Endometrial microvascular endothelial cells (primary cell): Measurements from ENCODE around the gene RBL1. TPM values are rescaled to one million over a fixed set of nuclear protein-coding genes. Genes with fewer than 3 reads are reported as not detected.
"Not testable (repeated sequence)": the region's sequence is repeated elsewhere in the genome, so short reads cannot be mapped to it uniquely, and the experiment has no call there.

ENCODE experiments used
- in situ Hi-C: cut with HindIII; loops from 2 replicates; pipeline ENCODE4 v1.10.0; 2017; ENCODE audit warnings: low sequenced_read_pairs, low pct_unique_long_range_greater_than_20kb; ENCODE audit errors: inconsistent ontology term
- total RNA-seq: library from RNA; depleted of rRNA; stranded (reverse); fragments of >200 nt; gene quantifications from one replicate; pipeline ENCODE4 v1.2.3, GENCODE V29; 2015; ENCODE audit errors: inconsistent ontology term

Gene RBL1, protein sequence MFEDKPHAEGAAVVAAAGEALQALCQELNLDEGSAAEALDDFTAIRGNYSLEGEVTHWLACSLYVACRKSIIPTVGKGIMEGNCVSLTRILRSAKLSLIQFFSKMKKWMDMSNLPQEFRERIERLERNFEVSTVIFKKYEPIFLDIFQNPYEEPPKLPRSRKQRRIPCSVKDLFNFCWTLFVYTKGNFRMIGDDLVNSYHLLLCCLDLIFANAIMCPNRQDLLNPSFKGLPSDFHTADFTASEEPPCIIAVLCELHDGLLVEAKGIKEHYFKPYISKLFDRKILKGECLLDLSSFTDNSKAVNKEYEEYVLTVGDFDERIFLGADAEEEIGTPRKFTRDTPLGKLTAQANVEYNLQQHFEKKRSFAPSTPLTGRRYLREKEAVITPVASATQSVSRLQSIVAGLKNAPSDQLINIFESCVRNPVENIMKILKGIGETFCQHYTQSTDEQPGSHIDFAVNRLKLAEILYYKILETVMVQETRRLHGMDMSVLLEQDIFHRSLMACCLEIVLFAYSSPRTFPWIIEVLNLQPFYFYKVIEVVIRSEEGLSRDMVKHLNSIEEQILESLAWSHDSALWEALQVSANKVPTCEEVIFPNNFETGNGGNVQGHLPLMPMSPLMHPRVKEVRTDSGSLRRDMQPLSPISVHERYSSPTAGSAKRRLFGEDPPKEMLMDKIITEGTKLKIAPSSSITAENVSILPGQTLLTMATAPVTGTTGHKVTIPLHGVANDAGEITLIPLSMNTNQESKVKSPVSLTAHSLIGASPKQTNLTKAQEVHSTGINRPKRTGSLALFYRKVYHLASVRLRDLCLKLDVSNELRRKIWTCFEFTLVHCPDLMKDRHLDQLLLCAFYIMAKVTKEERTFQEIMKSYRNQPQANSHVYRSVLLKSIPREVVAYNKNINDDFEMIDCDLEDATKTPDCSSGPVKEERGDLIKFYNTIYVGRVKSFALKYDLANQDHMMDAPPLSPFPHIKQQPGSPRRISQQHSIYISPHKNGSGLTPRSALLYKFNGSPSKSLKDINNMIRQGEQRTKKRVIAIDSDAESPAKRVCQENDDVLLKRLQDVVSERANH
- total RNA-seq, result 21.9 TPM

DNA sequence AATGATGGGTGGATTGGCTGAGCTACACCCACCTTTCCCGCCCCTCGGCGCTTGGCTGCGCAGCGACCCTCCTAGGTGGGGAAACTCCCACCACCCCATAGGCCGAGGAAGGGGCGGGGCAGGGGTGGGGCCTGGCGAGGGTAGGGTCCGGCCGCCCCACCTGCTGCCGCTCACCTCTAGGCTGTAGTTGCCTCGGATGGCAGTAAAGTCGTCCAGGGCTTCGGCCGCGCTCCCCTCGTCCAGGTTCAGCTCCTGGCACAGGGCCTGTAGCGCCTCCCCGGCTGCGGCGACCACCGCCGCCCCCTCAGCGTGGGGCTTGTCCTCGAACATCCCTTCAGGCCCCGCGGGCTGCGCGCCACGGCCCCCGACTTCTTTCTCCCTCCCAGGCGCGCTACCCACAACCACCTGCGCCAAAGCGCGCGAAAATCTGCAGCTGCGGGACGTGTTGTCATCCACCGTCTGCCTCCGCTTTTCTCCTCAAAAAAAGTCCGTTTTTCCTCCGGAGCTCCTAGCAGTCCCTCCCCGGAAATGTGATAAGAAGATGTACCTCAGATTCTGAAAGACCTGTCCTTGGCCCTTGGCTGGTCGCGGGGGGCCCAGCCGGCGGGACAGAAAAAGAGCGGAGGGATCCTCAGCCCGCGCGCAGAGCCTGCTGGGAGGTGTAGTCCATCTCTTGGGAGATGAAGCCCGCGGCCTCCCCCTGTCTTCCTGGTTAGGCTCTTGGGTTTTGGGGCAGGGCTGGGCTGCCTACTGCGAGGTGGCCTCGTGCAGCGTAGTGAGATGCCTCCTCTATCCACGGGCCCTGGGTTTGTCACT, at the start of gene RBL1:
Gene RBL1, minus strand, starts transcription at position 399 of the 816 bp plus-strand sequence. Its CDS starts 69 bp downstream, at position 330.
- in situ Hi-C loops, result no loop called here

DNA sequence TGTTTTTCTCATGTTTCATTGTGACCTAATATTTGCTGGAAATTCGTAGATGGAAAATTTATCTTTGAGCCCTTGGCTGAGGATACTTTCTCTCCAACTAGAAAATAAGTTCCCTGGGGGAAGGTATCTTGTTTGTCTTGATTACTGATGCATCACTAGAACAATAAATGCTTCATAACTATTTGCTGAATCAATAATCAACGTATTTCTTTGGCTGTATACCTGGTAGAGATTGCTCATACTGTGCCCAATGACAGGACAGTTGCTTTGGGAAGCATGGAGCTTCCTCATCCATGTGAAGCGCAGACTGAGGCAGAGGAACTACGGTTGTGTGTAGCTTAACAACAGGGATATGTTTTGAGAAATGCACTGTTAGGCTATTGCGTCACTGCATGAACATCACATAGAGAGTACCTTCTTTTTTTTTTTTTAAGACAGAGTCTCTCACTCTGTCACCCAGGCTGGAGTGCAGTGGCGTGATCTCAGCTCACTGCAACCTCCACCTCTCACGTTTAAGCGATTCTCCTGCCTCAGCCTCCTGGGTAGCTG, 49.1 kb upstream of the RBL1 start:
- in situ Hi-C loops, result no loop called here

DNA sequence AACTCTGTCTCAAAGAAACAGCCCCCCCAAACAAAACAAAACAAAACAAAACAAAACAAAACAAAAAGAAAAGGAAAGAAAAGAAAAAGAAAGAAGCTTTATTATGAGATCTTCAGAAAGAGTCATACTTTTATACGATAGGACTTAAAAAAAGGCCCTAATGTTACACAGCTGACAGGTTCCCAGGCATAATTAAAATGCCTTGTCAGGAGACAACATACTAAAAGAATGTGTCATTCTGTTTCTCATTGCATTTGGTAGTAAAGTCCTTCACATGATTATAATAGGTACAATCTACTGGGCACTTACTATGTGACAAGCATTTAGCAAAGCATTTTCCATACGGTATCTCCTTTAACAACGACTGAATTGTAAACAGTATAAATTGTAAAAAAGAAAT, 46.9 kb upstream of the RBL1 start:
- in situ Hi-C loops, result no loop called here

DNA sequence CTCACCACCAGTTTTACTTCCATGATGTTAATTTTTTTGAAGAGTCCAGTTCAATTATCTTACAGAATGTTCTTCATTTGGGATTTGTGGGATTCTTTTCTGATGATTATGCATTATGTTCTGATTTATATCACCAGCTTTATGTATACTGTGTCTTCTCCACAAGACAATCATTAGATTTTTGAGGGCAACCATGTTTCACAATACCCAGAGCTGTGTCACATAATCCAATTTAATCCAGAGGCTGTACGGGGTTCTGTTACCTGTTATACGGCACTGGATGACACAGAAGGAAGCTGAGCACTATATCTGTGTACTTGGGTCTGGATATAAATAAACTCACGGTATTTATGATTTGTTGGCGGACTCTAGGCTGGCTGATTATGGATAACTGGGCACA, 41.8 kb upstream of the RBL1 start:
- in situ Hi-C loops, result no loop called here

DNA sequence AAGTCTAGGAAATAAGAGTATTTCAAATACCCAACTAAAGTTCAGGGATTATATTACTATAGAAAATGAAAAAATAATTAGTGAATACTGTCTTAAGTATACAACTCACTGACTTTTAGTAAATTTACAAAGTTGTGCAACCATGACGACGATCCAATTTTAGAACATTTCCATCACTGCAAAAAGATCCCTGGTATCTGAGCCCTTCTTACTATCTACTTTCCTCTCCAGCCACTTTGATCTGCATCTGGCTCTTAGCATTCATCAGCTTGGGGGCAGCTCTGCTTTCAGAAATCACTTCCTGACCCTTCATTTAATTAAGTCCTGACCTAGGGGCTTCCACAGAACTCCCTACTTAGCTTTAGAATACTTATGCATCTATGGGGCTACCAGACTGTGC, 38.2 kb upstream of the RBL1 start:
- in situ Hi-C loops, result no loop called here

DNA sequence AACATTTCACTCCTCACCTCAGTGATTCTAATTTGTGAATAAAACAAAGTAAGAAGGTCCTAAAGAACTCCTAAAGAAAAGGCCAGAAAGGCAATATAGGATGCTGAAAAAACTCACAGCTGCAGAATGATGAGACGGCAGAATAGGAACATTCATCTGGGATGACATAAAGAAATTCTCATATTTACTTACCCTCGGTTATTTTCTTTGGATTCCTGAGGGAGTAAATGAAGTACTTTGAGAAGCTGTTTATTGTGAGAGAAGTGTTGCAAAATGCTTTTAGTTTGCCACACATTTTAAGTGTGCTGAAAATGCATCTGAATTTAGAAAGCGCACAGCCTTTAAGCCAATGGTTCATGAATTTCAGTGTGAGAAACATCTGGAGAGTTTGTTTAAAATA, 35.7 kb upstream of the RBL1 start:
- in situ Hi-C loops, result no loop called here

DNA sequence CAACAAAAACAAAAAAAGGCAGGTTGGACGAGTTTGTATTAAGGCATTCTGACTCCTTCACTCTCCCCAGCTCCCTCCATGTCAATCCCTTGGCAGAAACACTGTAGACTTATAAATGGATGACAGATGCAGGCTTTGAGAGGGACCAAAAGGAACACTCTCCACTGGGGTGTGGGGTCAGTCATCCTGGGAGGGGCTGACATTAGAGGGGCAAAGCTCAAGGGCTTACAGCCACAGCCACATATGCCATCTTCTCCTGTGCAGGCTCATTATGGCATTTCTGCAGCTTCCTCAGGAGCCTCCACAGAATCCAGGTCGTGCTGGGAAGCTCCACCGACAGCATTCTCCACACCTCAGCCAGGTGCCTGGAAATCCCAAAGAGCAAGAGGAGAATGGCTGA, 33.0 kb upstream of the RBL1 start:
- in situ Hi-C loops, result no loop called here

DNA sequence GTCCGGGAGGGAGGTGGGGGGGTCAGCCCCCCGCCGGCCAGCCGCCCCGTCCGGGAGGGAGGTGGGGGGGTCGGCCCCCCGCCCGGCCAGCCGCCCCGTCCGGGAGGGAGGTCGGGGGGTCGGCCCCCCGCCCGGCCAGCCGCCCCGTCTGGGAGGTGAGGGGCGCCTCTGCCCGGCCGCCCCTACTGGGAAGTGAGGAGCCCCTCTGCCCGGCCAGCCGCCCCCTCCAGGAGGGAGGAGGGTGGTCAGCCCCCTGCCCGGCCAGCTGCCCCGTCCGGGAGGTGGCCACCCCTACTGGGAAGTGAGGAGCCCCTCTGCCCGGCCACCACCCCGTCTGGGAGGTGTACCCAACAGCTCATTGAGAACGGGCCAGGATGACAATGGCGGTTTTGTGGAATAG, 30.5 kb upstream of the RBL1 start:
- in situ Hi-C loops, result not testable (repeated sequence)

DNA sequence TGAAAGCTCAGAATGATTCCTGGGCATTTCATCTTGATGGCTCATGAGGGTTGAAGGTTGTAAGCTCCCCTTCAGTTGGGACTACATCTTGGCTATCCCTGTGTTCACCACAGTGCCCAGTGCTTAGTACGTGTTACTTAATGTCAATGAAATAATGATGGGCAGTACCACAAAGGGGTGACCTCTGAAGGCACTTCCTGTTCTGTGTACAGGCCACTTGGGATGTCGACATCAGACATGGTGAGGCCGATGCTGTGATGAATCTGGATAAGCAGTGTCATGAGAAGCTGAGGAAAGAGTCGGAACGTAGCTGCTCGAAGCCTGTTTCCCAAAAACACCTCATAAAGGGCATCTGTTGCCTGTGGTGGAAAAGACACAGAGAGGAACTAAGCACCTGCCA, 27.6 kb upstream of the RBL1 start:
- in situ Hi-C loops, result no loop called here

DNA sequence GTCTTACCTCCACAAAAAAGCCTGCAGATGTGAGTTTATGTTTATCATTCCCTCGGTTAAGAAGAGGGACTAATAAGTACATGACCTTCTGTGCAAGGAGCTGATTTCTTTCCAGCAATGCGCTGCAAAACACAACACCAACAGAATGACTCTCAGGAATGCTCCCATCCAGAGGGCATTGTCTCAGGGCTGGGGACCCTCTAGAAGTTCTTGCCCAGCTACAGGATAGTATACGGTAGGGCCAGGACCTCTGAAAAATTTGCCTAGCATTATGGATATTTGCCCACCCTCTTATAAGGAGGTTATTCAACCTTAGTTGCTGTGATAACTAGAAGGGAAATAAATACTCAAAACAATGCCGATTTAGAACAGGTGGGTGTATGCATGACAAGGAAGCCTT, 24.7 kb upstream of the RBL1 start:
- in situ Hi-C loops, result no loop called here

DNA sequence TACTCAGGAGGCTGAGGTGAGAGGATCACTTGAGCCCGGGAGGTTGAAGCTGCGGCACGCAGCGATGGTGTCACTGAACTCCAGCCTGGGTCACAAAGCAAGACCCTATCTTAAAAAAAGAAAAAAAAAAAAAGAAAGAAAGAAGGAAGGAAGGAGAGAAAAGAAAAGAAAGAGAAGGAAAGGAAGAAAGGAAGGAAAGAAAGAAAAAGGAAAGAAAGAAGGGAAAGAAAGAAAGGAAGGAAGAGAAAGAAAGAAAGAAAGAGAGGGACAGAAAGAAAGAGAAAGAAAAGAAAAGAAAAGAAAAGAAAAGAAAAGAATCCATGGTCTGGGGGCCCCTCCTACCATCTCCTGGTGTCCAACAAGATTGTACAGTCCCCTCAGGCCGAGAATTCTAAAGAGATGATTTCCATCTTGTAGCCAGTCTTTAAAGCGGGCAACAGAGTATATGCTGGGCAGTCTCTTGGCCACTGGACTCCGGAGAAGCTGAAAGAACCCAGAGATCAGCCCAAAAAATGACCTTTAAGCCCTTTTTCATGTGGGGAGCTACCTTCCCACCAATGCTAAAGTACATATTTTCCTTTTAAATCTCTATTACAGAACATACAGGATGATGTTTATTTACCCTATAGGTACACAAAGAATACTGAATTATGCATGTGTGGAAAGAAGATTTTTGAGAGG, 23.7 kb upstream of the RBL1 start:
- in situ Hi-C loops, result no loop called here

DNA sequence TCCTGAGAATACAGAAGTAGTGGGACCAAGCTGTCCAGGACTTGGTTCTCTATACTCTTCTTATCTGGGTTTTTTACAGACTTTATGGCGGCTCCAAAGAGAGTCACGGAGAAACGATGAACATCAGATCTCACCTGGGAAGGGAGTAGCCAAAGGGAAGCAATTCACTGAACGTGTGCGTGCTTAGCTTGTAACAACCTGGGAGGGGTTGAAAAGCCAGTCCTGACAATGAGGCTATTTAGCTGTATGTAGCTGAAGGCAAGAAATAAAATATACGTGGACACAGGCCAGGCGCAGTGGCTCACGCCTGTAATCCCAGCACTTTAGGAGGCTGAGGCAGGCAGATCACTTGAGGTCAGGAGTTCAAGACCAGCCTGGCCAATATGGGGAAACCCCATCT, 18.2 kb upstream of the RBL1 start:
- in situ Hi-C loops, result no loop called here

DNA sequence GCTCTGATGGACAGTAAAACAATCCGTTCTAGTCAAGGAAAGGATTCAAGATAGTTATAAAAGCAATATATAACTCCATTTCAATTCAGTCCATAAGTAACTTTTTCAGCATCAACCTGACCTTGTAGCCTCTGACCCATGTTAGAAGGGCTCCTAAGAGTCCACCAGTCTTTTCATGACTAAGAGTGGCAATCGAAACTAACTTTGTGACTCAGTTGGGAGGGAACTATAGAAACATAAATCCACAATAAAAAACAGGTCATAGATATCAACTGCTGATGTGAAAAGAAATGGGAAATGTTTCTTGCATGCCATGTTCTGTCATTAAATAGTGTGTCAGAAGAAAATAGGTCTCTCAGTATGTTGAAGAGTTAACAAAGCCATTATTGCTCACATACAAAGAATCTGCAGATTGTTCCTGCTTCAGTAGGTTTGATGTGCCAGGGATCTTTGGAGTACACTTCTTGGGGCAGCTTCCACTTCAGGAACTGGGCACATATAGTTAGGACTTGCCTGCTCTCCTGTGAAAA, 16.2 kb upstream of the RBL1 start:
- in situ Hi-C loops, result no loop called here

DNA sequence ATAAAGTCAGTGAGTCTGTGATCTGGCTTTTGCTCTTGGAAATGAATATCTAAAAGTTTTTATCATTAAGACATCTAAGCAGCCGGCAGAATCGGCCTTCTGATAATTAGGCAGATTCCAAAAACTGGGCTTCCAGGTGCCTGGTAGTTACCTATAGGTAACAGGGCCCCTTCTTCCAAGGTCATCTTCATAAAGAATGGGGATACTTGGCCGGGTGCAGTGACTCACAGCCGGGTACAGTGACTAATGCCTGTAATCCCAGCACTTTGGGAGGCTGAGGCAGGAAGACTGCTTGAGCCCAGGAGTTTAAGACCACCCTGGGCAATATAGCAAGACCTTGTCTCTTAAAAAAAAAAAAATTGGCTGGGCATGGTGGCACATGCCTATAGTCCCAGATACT, 12.9 kb upstream of the RBL1 start:
- in situ Hi-C loops, result no loop called here

DNA sequence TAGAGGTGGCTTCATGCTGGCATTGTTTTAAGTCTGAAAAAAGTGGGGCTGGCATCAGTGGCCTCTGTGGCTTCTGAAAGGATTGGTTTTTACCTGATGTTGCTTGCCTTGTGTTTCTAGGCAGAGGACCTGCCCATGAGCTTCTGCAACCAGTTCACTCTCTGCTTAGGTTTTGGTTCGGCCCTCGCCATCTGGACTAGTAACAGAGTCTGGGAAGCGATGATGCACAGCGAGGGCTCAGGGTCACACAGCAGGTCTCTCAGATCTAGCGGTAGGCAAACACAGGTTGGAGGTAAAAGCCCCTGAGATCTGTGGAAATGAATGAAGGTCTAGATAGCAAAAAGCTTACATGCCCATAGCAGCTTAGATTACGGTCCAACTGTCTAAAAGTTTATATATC, 6.8 kb upstream of the RBL1 start:
- in situ Hi-C loops, result no loop called here

DNA sequence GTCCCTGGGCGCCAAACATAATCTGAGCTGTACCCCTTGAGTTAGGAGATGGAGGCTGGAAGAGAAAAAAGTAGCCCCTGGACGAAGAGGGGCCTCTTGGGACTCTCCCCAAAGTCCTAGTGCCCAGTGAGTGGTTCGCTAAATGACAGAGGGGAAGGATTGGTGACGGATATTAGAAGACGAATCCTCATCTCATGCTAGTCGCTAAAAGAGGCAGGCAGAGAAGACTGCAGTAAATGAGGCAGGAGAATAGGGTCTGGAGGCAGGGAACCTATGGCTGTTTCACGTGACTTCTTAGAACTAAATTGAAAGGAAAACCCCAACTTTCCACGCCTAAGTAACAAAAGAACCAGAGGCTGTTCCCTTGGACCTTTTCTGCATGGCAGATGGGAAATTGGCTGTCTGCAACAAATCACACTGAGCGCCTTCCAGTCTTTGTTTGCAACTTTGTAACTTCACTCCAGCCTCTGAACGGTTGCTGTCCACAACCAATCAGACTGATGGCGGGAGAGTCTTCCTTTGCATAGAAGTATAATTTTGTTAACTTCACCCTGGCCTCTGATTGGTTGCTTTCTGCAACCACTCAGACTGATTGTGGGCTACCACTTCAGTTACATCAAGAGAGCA, 731 bp upstream of the RBL1 start:
- in situ Hi-C loops, result no loop called here

DNA sequence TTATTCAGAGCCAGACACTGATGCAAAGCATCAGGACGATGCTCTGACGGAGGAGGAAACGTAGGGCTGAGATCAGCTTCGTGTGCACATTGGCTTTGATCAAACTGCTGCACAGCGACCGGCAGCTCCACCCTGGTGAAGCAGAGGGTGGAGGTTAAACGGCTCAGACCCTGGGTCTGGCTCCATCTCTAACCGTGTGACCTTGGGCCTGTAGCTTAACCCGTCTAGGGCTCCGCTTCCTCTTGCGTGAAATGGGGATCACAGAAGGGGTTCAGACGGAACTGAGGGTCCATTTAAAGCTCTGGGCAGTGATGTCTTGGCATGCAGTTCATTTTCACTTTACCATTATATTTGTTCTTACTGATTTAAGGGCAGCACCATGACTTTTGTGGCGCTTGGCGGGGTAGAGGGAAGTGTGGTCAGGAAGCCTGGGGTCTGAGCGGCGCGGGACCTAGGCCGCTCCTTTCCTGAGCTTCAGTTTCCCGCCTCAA, 644 bp downstream of the RBL1 start:
- in situ Hi-C loops, result no loop called here
